ENCODE results near the gene PLCB3. TPM values are rescaled to one million over a fixed set of nuclear protein-coding genes. Genes with fewer than 3 reads are reported as not detected.

The PLCB3 gene
- total and polyA plus RNA-seq, 10 of the 15 experiments (the other 5 are each of a cell fraction or from before 2014, with no cell fraction given): 0.03 to 10.3 (median 3.3) TPM

GRCh38 chr11:64243236-64243854 lies 8.0 kb upstream of the PLCB3 start:
- no peaks in the 10 kb centered on the region for H3K27me3 ChIP-seq (replicated peaks in 1 of 2; ENCODE audit: control insufficient read depth in 2 of 2, insufficient read depth in 2 of 2, low read length in 1 of 2)
- POLR2A ChIA-PET: interaction anchor here (1.2 to 7.4 kb wide), 8 partner anchors 16 to 61 kb away, joined by 3 to 82 read pairs (median 5); partner anchors contain the start of genes BAD, DNAJC4, FERMT3 and NUDT22
- peaks cover 32% of the 10 kb centered on the region for H3K4me1 ChIP-seq (ENCODE audit: control insufficient read depth, insufficient read depth, low read length)
- H3K79me2 ChIP-seq (ENCODE audit: control insufficient read depth, insufficient read depth, low read length): peaks cover 38% of the 10 kb centered on the region
- RAD21 ChIA-PET (ENCODE audit: unreplicated experiment): interaction anchor here (0.9 to 8.6 kb wide), 5 partner anchors 9 to 59 kb away, joined by 3 to 104 read pairs (median 4); partner anchors contain the start of genes FERMT3, NUDT22 and TRPT1
- WGBS (ENCODE audit: insufficient coverage, insufficient replicate concordance, low lambda C conversion rate, missing lambda C conversion rate): 77% methylated on average over 8 of the region's 8 CpGs
- H3K36me3 ChIP-seq (ENCODE audit: control insufficient read depth in 2 of 2, insufficient read depth in 2 of 2, low read length in 1 of 2): peaks cover 0 to 10% of the 10 kb centered on the region in 2 experiments; a peak in 2 of 4 replicates
- H3K4me3 ChIP-seq: no peak overlapping the region
- SMC1A ChIA-PET (ENCODE audit: uncharacterized antibody, unreplicated experiment): interaction anchor here (0.8 to 5.0 kb wide), 2 partner anchors 15 to 37 kb away, joined by 3 to 40 read pairs; partner anchors contain the start of gene FERMT3
- DNase-seq (ENCODE audit: low read depth, low spot score) (no peak), FAIRE-seq (no peak), ATAC-seq (no peak)
- TF ChIP-seq ZBTB33 (IDR thresholded peaks at IDR 0.05): no peak
- no peak for TF ChIP-seq MTA3 (IDR thresholded peaks at IDR 0.05; ENCODE audit: borderline replicate concordance, low read length)
- TF ChIP-seq NKRF (conservative IDR thresholded peaks at IDR 0.05): no peak
- no peak for TF ChIP-seq CBFB (IDR thresholded peaks at IDR 0.05; ENCODE audit: low read depth)
- peak; percentile 59 for TF ChIP-seq POLR2A (IDR thresholded peaks at IDR 0.05; ENCODE audit: low read depth, low read length)
- TF ChIP-seq JUND (IDR thresholded peaks at IDR 0.05; ENCODE audit: low read depth, low read length): no peak
- peak; percentile 52; the same call in 1 of the 2 replicates for TF ChIP-seq POLR2AphosphoS5 (IDR thresholded peaks at IDR 0.05; ENCODE audit: low read length)
- intact Hi-C loops (cut with micrococcal nuclease; ENCODE audit: unreplicated experiment): no loop called here
- H3K9me3 ChIP-seq (replicated peaks; ENCODE audit: control insufficient read depth, insufficient read depth, low read length): no peaks in the 10 kb centered on the region
- in situ Hi-C loops (cut with MboI): loop anchor here (25.0 kb wide), 1 partner anchor 1619 kb away; the partner anchor contains the start of genes CFL1, EFEMP2 and MUS81
- CTCF ChIA-PET: interaction anchor here (1.2 to 6.2 kb wide), 8 partner anchors 8 to 112 kb away, joined by 3 to 66 read pairs (median 12); partner anchors contain the start of genes BAD, CATSPERZ, FERMT3 and NUDT22
- H2AFZ ChIP-seq (ENCODE audit: control insufficient read depth, low read depth, low read length): no peak overlapping the region
- BruUV-seq (replicated peaks): no TSS peak
- H4K20me1 ChIP-seq (ENCODE audit: control insufficient read depth, insufficient read depth): no peaks in the 10 kb centered on the region
- no peak overlapping the region for H3K9ac ChIP-seq (ENCODE audit: control insufficient read depth, insufficient read depth, low read length)
- H3K4me2 ChIP-seq (ENCODE audit: control insufficient read depth, insufficient read depth): peak overlapping the region; percentile 46; the same call in 1 of the 2 replicates
- no peak overlapping the region for H3K27ac ChIP-seq (ENCODE audit: control insufficient read depth, insufficient read depth)
